Nephron progenitor cell (in vitro differentiated cells): Measurements from ENCODE around the gene CEP162.

Experiments used
- DNase-seq: peaks from one replicate; pipeline ENCODE4 v3.0.0; 2021
- H3K27ac Mint-ChIP-seq: 2 replicates; pipeline ENCODE4 v1.8.0; 2021; ENCODE audit warnings: mild to moderate bottlenecking, moderate library complexity, mixed read lengths
- H3K27me3 Mint-ChIP-seq: 2 replicates; pipeline ENCODE4 v1.8.0; 2021; ENCODE audit warnings: mild to moderate bottlenecking, low read depth, mixed read lengths; ENCODE audit not compliant: poor library complexity
- H3K36me3 Mint-ChIP-seq: 2 replicates; pipeline ENCODE4 v1.8.0; 2021; ENCODE audit warnings: low read depth, mixed read lengths
- H3K4me1 Mint-ChIP-seq: 2 replicates; pipeline ENCODE4 v1.8.0; 2021; ENCODE audit warnings: mixed read lengths
- H3K4me3 Mint-ChIP-seq: 2 replicates; pipeline ENCODE4 v1.8.0; 2021; ENCODE audit warnings: mild to moderate bottlenecking, moderate library complexity, mixed read lengths
- H3K9me3 Mint-ChIP-seq: 2 replicates; pipeline ENCODE4 v1.8.0; 2021; ENCODE audit warnings: mild to moderate bottlenecking, moderate library complexity, mixed read lengths
- TF ChIP-seq, protein P1 (sequence below): fragments of 200-600 bp; sonication (generic); IDR thresholded peaks from 2 replicates; pipeline ENCODE4 v1.5.0; 2021; ENCODE audit warnings: antibody characterized with exemption

The CEP162 gene

DNA sequence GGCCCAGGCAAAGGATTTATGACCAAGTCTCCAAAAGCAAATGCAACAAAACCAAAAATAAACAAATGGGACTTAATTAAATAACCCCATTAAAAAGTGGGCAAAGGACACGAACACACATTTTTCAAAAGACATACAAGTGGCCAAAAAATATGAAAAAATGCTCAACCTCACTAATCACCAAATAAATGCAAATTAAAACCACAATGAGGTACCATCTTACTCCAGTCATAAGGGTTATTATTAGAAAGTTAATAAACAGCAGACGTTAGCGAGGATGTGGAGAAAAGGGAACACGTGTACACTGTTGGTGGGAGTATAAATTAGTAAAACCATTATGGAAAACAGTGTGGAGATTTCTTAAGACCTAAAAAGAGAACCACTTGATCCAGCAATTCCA lies 71.1 kb downstream of the CEP162 start:
- no peaks in the 10 kb centered on the region for H3K9me3 Mint-ChIP-seq
- peak overlapping the region; percentile 33 for H3K27ac Mint-ChIP-seq
- H3K4me1 Mint-ChIP-seq, result peaks cover 8% of the 10 kb centered on the region
- no peak for DNase-seq
- TF ChIP-seq, protein P1, sequence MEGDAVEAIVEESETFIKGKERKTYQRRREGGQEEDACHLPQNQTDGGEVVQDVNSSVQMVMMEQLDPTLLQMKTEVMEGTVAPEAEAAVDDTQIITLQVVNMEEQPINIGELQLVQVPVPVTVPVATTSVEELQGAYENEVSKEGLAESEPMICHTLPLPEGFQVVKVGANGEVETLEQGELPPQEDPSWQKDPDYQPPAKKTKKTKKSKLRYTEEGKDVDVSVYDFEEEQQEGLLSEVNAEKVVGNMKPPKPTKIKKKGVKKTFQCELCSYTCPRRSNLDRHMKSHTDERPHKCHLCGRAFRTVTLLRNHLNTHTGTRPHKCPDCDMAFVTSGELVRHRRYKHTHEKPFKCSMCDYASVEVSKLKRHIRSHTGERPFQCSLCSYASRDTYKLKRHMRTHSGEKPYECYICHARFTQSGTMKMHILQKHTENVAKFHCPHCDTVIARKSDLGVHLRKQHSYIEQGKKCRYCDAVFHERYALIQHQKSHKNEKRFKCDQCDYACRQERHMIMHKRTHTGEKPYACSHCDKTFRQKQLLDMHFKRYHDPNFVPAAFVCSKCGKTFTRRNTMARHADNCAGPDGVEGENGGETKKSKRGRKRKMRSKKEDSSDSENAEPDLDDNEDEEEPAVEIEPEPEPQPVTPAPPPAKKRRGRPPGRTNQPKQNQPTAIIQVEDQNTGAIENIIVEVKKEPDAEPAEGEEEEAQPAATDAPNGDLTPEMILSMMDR, result no peak
- H3K27me3 Mint-ChIP-seq, result no peaks in the 10 kb centered on the region
- peaks cover 45% of the 10 kb centered on the region for H3K36me3 Mint-ChIP-seq
- no peak overlapping the region for H3K4me3 Mint-ChIP-seq

- H3K4me1 Mint-ChIP-seq, result peaks cover 8% of the 10 kb centered on the region
- TF ChIP-seq, protein P1, result no peak
- no peak overlapping the region for H3K4me3 Mint-ChIP-seq
- DNase-seq, result no peak
- H3K9me3 Mint-ChIP-seq, result no peaks in the 10 kb centered on the region
- peaks cover 47% of the 10 kb centered on the region for H3K36me3 Mint-ChIP-seq
- no peaks in the 10 kb centered on the region for H3K27me3 Mint-ChIP-seq
- H3K27ac Mint-ChIP-seq, result peak overlapping the region; percentile 60
Measured at GRCh38 chr6:84151669-84152068, 75.8 kb downstream of the CEP162 start.

DNA sequence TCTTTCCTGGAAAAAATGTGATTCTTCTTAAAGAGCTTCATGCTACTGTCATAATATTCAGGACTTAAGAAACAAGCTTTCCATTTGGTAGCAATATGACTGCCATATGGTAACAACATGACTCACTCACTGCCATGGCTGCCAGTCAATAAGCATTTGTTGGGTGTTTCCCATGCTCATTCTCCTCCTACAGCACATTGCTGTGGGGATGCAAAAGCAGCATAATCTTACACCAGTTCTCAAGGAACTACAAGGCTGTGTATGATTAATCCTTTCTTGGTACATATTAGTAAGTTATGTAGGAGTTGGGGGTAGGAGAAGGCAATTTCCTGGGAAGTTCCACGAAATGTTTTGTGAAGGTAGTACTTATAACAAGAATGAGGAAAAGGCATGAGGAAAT lies 76.7 kb downstream of the CEP162 start:
- no peak overlapping the region for H3K27ac Mint-ChIP-seq
- H3K9me3 Mint-ChIP-seq, result no peaks in the 10 kb centered on the region
- no peak overlapping the region for H3K4me3 Mint-ChIP-seq
- H3K27me3 Mint-ChIP-seq, result no peaks in the 10 kb centered on the region
- TF ChIP-seq, protein P1, result no peak
- peaks cover 57% of the 10 kb centered on the region for H3K36me3 Mint-ChIP-seq
- no peak for DNase-seq
- no peaks in the 10 kb centered on the region for H3K4me1 Mint-ChIP-seq

DNA sequence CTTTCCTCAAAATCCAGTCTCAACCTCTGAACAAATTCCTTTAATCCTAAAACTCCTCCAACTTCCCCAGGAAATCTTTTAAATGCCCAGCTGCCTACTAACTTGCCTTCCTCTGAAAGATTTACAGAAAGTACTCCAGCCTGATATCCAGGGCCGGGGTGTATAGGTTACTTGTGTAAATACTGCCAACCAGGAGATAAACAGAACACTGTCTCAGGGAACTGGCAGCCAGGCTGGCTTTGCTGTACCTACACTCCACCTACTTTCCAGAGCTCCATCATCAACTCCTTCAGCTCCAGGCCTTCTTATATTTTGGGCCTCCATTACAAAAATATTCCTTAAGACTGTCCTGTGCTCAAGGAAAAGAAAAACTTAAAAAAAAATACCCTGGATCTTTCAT lies 85.9 kb downstream of the CEP162 start:
- no peaks in the 10 kb centered on the region for H3K27me3 Mint-ChIP-seq
- peak overlapping the region; percentile 96 for H3K27ac Mint-ChIP-seq
- no peak for DNase-seq
- peak overlapping the region; percentile 31 for H3K4me3 Mint-ChIP-seq
- TF ChIP-seq, protein P1, result no peak
- H3K36me3 Mint-ChIP-seq, result peaks cover 30% of the 10 kb centered on the region
- peaks cover 53% of the 10 kb centered on the region for H3K4me1 Mint-ChIP-seq
- H3K9me3 Mint-ChIP-seq, result no peaks in the 10 kb centered on the region

DNA sequence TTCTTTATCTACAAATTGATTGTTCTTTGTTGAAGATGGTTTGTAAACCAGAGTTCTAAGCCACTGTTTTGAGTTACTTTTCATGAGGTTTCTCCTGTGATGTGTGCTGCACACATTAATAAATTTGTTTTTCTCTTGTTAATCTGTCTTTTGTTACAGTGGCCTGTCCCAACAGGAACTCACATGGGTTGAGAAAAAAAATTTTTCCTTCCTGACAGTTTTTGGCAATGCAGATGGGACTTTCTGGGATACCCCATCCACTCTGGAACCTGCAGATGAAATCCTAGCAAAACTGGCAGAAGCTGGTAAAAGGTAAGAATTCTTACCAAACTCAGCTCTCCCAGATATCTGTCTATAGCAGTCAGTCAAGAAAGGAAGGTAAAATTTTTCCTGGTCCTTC lies 88.1 kb downstream of the CEP162 start:
- TF ChIP-seq, protein P1, result no peak
- H3K9me3 Mint-ChIP-seq, result peaks cover 6% of the 10 kb centered on the region
- peaks cover 53% of the 10 kb centered on the region for H3K4me1 Mint-ChIP-seq
- H3K27me3 Mint-ChIP-seq, result no peaks in the 10 kb centered on the region
- no peak overlapping the region for H3K4me3 Mint-ChIP-seq
- no peak for DNase-seq
- H3K36me3 Mint-ChIP-seq, result peaks cover 41% of the 10 kb centered on the region
- no peak overlapping the region for H3K27ac Mint-ChIP-seq

DNA sequence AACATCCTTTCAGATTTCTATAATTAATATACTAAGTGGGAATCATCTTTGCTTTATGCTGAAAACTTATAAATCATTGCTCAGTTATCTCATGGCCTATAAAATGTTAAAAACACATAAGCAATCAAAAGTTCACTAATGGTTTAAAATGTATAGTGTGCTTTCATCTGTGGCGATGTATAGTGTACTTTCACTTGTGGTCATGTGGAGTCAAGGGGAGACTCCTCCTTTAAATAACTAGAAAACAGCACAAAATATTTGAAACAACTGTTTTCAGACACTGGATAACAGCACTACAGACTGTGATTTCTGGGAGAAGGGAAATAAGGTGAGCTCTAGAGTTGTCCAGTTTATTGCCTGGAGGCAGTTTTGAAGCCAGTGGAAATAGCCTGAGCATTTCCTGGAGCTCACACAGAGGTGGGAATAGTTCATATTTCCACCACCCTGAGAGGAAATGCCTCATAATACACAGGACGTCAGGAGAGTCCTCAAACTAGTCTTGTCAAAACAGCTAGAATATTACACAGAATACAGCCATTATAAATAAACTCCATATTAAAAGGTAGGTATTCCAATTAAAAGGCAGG lies 89.4 kb downstream of the CEP162 start:
- peaks cover 18% of the 10 kb centered on the region for H3K9me3 Mint-ChIP-seq
- H3K4me1 Mint-ChIP-seq, result peaks cover 48% of the 10 kb centered on the region
- no peak for DNase-seq
- TF ChIP-seq, protein P1, result no peak
- no peak overlapping the region for H3K27ac Mint-ChIP-seq
- peaks cover 53% of the 10 kb centered on the region for H3K36me3 Mint-ChIP-seq
- H3K27me3 Mint-ChIP-seq, result no peaks in the 10 kb centered on the region
- H3K4me3 Mint-ChIP-seq, result no peak overlapping the region
